ENCODE measurements around the gene SYNJ1. TPM values are rescaled to one million over a fixed set of nuclear protein-coding genes. Genes with fewer than 3 reads are reported as not detected.

Gene SYNJ1
- total RNA-seq, 1 donor from 2014 or later = 11.1 TPM

DNA sequence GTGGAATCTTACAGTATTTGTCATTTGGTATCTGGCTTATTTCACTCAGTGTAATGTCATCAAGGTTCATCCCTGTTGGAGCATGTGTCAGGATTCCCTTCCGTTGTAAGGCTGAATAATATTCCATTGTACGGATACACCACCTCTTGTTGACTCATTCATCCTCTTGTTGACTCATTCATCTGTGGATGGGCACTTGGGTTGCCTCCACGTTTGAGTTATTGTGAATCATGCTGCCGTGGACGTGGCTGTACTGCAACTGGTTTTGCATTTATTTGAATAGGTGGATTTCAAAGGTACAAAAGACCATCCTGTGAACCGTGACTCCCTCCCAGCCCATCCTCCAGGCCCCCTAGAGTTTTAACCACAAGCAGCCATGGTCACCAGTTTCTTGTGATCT is 130.6 kb downstream of the SYNJ1 start:
- ATAC-seq (no peak), DNase-seq (ENCODE audit: missing footprints) (no peak)
- intact Hi-C loops (cut with DNase I) = no loop called here

DNA sequence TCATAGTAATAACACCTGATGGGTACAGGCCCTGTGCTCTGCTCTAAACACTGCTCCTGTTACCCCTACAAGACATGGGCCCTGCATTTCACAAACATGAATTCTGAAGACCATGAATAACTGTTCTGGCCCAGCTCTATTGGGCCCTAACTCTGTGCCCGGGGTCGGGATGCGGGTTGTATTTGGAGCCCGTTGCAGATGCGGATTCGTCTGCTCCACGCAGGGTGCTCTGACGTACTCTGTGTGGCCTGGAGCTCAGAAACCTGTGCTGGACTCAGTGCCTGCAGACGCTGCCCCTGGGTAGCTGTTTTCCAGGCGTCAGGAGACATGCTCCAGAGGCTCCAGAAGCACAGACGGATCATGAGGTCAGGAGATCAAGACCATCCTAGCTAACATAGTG is 132.4 kb downstream of the SYNJ1 start:
- DNase-seq (ENCODE audit: missing footprints) (no peak), ATAC-seq (no peak)
- intact Hi-C loops (cut with DNase I) = no loop called here

DNA sequence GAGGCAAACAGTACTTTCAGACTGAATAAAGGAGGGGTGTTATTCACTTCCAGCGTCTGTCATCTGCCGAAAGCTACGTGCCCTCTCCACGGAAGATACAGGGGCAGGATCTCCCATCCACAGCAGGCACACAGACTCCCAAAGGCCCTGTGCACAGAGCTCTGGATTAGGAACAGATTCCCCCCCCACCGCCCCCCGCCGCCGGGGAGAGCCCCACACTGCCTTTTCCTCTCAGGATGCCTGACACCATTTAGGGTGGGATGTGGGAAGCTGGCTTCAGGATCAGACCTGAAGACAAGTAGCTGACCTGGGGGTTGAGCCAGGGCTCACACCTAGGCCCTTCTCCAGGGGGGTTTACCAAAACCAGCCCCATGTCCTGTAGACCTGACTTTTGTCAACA is 134.1 kb downstream of the SYNJ1 start:
- intact Hi-C loops (cut with DNase I) = no loop called here
- DNase-seq (ENCODE audit: missing footprints) = no peak

DNA sequence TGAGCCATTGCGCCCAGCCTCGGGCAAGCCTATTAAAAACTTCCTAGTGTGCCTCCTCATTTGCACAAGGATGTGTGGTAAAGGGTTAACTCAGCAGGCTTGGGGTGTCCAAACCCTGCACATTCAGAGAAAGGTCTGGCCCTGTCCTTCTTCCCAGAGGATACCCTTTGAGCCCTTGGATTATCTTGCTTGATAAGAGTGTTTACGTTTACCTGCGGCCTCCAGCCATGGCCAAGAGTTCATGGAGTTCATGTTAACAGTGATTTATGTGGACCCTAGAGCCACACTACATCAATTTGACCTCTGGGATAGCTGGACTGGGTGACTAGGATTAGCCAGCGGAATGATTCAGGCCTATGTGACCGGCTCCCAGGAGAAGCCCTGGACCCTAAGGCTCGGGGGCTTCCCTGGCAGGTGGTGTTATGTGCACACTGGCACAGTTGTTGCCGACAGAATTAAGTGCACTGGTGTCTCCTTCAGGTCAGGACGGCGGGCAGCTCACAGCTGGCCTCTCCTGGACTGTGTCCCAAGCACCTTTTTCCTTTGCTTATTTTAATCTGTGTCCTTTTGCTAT is 134.8 kb downstream of the SYNJ1 start:
- DNase-seq (ENCODE audit: missing footprints) = no peak
- ATAC-seq = no peak
- intact Hi-C loops (cut with DNase I) = no loop called here

More for the DNA sequence above, 134.1 kb downstream of the SYNJ1 start:
- ATAC-seq = no peak

DNA sequence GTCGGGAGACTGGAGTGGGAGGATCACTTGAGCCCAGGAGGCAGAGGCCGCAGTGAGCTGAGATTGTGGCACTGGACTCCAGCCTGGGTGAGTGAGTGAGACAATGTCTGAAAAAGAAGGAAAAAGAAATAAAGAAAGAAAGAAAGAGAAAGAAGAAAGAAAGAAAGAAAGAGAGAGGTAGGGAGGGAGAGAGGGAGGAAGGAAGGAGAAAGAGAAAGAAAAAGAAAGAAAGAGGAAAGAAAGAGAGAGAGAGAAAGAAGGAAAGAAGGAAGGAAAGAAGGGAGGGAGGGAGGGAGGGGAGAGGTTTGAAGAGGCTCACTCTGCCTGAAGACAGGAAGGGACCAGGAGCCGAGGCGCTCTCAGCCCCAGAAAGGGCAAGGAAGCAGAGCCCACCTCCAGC is 137.7 kb downstream of the SYNJ1 start:
- intact Hi-C loops (cut with DNase I) = no loop called here
- ATAC-seq = no peak
- no peak for DNase-seq (ENCODE audit: missing footprints)

GRCh38 chr21:32587651-32588050 is 140.2 kb downstream of the SYNJ1 start:
- no peak for ATAC-seq
- no peak for DNase-seq (ENCODE audit: missing footprints)
- intact Hi-C loops (cut with DNase I) = no loop called here

DNA sequence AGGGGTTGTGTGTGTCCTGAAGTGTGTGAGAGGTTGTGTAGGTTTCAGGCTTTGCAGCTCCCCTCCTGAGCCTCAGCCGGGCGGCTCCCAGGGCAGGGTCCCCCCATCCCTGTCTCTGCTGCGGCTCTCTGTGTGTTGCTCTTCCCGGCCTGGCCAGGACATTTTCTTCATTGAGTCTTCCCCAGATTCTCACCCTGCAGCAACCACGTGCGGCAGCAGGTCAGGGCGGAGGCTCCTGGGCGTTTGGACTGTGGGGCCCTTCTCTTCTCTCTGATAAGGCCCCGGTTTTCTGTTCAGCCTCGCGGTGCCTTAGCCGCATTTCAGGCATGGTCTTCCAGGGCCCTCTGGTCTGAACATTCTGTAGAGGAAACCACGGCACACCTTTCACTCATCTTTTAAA is 140.7 kb downstream of the SYNJ1 start:
- ATAC-seq = no peak
- DNase-seq (ENCODE audit: missing footprints) = no peak
- intact Hi-C loops (cut with DNase I) = no loop called here

GRCh38 chr21:32585970-32586369 is 141.8 kb downstream of the SYNJ1 start:
- ATAC-seq (no peak), DNase-seq (ENCODE audit: missing footprints) (no peak)
- intact Hi-C loops (cut with DNase I) = no loop called here

GRCh38 chr21:32585042-32585710 is 142.6 kb downstream of the SYNJ1 start, which contains the start of gene TCP10L:
Gene TCP10L (minus strand): TSS chr21:32585523. CDS start chr21:32584304, 1,219 bp downstream.
- ATAC-seq (no peak), DNase-seq (ENCODE audit: missing footprints) (no peak)
- intact Hi-C loops (cut with DNase I) = no loop called here

- DNase-seq (ENCODE audit: missing footprints) (no peak), ATAC-seq (no peak)
- intact Hi-C loops (cut with DNase I) = no loop called here
Measured at GRCh38 chr21:32584472-32584871, 143.3 kb downstream of the SYNJ1 start.

DNA sequence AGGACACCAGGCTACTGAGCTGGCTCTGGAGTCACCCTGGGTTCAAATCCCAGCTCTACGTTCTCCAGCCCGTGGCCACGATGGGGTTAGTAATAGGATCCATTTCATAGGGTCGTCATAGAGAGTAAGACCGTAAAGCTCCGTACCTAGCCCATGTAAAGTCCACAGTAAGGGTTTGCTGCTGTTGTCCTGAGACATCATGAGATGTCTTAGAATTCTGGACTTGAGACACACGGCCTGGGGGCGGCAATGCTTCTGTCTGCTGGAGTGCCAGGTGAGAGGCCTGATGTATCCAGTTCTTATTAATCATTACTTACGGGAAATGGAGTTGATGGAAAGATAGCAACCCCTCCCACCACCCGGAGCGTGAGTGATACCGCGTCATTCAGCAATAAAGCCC is 146.1 kb downstream of the SYNJ1 start:
- intact Hi-C loops (cut with DNase I) = no loop called here
- DNase-seq (ENCODE audit: missing footprints) (no peak), ATAC-seq (no peak)

GRCh38 chr21:32580949-32581348 is 146.9 kb downstream of the SYNJ1 start:
- intact Hi-C loops (cut with DNase I) = no loop called here
- DNase-seq (ENCODE audit: missing footprints) (no peak), ATAC-seq (no peak)

Other genes with a start within 250 kb of the SYNJ1 start
- gene TCP10L, start 142.5 kb downstream of the SYNJ1 start, total RNA-seq = 2.6 TPM
- gene CFAP298, start 115.6 kb downstream of the SYNJ1 start, total RNA-seq = 18.4 TPM
- gene PAXBP1, start 43.7 kb upstream of the SYNJ1 start, total RNA-seq = 12.5 TPM

Data from Right ventricle myocardium inferior (tissue), 1 donor.